GM19467 (cell line): ENCODE results near the gene SPEF1.

Source experiments
- ATAC-seq: cut with Tn5 transposase; IDR thresholded peaks from one replicate; pipeline ENCODE4 v1.9.1; 2021; ENCODE audit warnings: mild to moderate bottlenecking, moderate library complexity; ENCODE audit not compliant: unreplicated experiment

Gene SPEF1

DNA sequence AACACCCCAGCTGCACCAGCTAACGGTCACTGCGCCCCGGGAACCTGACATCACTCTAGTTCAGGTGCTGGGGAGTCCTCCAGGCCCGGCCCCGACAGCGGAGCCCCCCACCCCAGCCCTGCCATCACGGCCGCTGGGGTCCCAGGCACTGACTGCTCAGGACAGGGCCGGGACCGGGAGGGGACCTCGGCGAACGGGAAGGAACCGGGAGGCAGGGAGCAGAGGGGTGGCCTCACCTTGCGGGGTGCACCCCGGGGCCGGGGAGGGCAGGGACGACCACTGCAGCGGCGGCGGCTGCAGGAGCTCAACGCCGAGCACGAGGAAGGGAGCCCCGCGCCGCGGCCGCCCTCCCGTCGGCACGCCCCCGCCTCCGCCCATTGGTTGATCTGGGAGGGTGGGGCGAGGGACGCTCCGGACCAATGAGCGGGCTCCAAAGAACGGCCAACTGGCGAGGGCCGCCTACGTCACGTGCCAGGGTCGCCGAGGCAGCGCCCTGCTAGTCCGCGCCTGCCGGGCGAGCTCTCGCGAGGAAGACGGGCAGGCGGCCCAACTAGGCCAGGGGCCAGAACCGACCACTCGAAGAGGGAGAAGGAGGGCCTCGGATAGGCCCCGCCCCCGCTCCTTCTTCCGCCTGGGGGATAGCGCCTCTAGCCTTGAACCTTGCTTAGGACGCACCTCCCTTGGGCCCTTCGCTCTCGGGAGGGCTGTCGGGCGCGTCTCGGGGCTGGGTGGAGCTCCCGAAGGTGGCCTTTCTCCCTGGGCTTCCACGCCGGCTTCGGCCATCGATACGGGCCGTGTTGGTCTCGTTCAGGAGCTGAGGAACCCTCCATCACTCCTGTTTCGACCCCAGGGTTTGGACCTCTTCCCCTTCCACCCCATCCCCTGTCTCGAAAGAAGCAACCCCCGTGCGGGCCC is 13.6 kb downstream of the SPEF1 start, which contains the start of gene ADISSP:
Gene ADISSP, minus strand, starts transcription at position 327 of the 915 bp plus-strand sequence. CDS start 7,653 bp downstream, outside the sequence.
- peak; percentile 92 for ATAC-seq

DNA sequence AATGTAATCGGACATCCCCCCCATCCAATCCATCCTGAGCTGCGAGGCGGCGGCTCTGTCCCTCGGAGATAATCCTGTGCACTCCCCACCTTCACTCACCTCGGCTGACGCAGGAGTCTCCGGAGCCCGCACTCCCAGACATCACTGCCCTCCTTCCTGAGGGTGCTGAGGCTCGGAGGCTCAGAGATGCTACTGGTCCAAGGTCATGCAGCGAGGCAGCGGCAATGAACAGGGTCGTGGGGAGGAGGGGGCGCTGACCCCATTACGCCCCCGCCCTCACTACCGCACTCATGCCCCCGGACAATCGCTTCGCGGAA is 14.2 kb downstream of the SPEF1 start:
- ATAC-seq: no peak

DNA sequence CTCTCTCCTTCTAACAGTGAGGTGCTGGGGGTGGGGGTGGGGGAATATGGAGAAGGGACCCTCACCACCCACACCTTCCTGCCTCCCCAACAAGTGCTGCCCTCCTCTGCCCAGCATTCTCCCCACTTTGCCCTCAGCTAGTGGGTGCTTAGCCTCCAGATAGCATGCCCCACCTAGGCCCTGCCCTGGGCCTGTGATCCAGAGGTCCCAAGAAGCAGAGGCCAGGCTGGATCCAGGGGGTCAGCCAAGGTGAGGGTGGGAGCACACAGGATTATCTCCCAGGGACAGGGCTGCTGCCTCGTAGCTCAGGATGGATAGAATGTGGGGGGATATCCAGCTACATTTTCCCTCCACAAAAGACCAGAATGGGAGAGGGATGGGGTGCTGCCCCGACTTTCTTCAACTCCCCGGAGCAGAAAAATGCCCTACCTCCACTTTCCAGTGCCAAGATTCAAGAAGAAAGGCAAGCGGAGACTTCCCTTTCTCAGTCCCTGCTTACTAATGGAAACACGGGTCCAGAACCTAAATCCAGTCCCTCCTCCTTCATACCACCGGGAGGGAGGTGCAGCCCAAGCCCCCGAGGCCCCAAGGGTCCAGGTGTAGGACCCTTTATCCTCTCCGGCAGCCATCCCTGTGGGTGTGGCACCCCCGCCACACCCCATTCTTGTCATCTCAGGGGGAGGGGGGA is 14.7 kb downstream of the SPEF1 start:
- ATAC-seq: no peak

DNA sequence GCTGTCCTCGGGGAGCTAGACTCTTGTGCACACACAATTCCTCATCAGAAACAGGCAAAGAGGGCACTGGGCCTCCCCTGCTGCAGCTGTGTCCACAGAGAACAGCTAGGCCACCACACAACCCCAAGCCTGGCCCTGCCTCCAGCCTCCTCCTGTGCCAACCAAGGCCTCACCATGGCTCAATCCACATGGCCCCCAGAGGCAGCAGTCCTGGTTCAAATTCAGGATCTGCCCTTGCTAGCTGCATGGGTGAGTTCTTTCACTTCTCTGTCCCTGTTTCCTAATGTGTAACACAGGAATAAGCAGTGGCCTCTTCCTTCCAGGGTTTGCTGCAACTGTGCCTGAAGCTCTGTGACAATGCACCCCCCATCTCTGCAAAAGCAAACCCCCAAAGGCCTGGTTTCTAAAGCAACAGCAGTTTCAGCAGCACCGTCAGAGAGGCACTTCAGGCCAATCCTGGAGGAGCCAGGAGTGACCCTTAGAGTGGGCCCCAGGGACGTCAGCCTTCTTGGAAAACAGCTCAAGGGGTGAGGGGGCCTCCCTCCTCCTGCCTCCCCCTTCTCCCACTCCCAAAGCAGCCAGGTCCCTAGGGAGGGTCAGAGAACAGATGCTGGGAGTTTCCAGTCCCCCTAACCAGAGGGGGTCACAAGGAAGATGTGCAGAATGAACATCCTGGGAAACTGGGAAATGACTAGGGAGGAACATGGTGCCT is 15.9 kb downstream of the SPEF1 start:
- ATAC-seq: no peak

DNA sequence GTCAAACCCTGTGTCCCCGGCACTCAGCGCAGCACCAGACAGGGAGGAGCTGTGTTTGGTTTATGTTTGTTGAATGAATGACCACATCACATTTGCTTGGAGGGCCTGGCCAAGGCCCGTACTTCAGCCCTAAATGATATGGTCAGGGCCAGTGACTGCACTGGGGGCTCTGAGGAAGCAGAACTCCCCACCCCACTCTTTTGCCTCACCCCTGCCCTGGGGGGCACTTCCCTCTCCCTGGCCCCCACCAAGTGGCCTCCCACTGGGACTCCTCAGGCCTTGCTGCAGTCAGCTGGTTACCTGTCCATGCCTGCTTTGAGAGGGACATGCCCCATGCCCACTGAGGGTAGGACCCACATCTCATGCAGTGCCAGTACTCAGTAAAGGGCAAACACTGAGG is 16.6 kb downstream of the SPEF1 start:
- ATAC-seq: no peak

DNA sequence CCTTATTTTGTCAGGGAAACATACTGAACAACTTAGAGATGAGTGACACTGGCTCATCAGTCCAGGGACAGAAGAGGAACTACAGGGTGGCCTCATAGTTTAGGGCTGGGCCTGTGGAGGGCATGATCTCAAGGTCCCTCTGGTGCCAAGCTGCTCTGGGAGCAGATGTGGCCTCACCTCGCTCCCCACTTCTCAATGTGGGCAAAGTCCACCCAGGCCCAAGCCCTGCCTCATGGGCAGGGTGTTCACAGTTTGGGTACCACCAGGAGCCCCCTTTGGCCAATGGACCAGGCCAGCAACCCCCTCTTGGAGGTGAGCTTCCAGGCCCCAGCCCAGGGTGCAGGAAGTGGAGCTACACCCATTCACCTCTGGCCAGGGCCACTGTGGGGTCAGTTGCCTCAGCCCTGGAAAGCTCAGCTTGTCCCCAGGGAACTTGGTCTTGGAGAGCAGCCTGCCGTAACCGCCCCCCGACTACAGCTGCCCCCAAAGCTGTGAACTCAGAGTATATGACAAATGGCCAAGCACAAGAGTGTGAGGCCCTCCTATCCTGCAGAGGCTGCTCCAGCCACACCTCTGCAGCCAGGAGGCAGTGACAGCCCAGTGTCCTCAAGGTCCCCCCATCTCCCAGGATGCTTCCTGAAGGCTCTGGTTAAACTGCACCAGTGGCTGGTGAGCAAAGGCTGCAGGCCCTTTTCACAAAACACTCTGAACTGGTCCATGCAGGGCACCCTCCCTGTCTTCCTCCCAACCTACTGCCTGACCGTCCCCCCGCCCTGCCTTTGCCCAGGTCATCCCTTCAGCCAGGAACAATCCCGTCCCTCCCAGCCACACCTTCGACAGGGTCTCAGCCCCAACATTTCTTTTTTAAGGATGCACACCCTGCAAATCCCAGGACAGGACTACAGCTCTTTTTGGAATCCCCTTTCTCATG is 17.3 kb downstream of the SPEF1 start:
- ATAC-seq: no peak

DNA sequence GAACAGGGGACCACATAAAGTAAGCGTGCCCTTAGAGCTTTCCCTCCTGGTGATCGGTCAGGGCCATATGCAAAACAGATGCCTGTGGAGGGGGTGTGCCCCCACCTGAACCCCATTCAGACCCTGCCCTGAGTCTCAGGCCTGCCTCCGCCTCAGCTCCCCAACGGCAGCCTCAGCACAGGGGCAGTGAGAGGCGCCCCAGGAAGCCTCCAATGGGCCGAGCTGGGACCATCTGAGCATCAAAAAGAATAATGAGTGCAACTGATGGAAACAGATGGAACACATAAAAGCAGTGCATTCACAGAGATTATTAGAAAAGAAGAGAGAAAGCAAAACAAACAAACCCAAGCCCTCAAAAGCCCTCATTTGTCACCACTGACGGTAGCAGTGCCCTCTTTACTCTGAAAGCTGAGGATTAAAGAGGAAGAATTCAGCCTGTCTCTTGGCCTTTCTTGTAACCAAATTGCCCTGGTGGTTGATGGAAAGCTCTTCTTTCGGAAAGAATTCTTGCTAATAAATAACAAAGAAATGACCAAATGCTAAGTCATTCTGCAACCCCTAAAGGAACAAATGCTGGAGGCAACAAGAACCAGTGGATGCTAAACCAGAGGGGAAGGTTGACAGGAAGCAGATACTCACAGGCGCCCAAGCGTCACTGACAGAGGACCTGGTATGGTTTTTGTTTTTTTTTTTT is 20.4 kb downstream of the SPEF1 start:
- ATAC-seq: no peak

DNA sequence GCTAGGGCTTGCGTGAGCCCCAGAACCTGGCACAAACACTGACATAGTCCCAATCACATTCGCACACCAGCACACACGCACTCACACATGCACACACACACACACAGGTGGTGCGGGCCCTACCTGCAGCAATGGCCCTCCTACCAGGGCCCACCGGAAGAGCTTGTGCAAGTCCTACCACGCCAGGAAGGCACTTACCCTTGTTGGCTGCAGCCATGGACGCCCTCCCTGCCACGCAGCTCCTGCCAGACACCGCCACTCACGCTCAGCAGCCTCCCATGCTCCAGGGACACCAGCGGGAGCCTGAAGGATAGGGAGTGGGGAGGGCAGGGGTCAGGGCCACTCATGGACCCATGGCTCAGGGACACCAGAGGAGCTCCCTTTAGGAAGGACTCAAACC is 21.4 kb downstream of the SPEF1 start:
- no peak for ATAC-seq

DNA sequence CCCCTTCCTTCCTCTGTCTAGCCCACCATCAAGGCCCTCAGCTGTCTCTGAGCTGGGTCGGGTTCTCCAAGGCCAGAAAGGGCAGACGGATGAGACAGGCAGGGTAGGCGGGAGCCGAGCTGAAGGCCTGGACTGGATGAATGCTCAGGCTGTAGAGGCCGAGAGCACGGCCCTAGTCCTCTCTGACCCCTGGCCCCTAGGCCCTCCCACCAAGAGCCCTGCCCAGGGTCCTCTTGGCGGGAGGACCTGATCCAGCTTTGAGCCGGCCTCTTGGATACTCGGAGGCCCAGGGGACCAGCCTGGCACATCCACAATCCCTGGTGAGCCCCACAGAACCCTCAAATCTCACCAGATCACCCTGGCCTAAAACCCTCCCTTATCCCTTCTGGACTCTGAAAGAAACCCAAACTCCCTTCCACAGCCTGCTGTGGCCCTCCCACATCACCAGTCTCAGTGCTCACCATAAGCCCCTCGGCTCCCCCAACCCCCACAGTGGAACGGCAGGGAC is 21.9 kb downstream of the SPEF1 start:
- no peak for ATAC-seq

DNA sequence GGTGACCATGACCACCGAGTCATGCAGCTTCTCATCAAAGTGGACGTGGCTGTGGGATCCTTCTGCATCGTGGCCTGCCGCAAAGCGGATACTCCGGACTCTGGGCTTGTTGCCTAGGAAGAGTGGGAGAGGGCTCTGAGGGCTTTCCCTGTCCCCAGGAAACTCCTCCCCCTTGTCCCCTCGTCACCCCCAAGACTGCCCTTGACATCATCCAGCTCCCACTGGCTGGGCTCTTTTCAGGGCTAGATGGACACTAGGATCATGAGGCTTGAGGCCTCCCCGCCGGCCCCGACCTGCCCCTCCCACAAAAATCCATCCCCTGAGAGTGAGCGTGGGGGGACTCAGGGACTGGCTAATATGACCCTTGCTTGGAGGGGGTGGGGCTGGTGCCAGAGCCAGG is 22.7 kb downstream of the SPEF1 start:
- ATAC-seq: no peak

DNA sequence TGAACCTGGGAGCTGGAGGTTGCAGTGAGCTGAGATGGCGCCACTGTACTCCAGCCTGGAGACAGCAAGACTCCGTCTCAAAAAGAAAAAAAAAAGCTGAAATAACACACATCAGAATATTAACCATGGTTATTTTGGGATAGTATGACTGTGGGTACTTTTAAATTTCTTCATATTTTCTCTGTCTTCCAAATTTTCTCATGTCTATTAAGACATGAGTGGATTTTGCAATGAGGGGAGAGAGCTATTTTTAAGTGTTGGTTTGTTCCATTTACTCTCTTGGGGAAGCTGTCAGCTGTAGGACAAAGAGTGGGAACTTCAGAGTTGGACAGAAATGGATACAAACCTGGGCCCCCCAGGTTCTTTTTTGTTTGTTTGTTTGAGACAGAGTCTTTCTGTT is 24.0 kb downstream of the SPEF1 start:
- ATAC-seq: no peak

DNA sequence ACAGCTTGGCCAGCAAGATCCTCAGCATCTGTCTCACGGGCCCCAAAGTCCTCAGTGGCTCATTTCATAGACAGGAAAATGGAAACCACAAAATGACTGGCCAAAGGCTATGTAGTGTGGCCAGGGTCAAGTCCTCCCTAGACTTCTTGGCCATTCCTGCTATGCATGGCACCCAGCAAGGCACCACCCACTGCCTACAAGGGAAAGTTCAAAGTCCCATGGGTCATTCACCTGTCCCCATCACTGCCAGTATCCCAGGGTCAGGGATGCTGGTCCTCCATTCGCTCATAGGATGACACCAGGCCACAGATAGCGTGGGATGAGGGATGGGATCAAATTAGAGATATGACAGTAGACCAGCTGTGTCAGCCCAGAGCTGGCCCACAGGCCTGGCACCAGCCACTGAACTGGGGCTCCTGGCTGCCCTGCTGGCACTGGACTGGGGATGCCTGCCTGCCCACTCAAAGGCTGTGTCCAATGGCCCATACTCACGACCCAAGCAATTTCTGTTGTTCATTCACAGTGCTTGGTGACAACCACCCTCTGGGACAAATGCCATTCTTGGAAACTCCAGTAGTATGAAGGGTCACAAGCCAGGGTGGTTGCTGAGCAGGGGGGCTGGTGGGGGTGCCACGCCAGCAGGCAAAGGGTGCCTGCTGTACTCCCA is 25.3 kb downstream of the SPEF1 start:
- no peak for ATAC-seq

DNA sequence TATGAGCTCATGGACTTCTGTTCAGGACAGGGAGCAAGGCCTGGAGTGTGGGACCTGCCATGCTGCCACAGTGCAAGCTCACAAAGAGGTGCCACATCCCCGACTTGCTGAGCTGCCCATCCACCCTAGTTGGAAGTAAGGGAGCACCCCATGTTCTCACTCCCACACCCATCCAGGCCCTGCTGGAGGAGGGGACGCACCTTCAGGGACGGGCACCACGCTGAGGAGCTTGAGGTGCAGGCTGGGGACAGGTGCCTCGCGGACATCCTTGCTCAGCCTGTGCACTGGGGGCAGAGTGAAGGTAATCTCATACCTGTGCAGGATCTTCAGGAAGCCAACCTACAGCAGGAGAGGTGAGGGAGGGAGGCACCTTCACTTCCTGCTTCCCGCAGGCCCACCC is 26.0 kb downstream of the SPEF1 start:
- ATAC-seq: no peak

DNA sequence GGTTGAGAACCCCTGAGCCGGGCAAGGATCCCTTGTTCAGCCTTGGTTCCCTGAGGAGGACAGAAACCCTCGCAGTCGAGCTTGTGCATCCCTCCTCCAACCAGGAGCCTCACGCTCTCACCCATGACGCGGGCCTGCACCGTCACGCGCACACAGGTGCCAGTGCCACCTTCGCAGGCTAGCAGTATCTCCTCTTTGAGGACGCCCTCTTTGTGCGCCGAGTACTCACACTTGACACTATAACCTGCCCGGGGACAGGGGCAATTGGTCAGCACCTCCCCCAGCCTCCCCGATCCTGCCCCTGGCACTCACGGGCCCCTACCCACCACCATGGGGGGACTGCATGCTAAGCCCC is 27.0 kb downstream of the SPEF1 start:
- ATAC-seq: no peak

DNA sequence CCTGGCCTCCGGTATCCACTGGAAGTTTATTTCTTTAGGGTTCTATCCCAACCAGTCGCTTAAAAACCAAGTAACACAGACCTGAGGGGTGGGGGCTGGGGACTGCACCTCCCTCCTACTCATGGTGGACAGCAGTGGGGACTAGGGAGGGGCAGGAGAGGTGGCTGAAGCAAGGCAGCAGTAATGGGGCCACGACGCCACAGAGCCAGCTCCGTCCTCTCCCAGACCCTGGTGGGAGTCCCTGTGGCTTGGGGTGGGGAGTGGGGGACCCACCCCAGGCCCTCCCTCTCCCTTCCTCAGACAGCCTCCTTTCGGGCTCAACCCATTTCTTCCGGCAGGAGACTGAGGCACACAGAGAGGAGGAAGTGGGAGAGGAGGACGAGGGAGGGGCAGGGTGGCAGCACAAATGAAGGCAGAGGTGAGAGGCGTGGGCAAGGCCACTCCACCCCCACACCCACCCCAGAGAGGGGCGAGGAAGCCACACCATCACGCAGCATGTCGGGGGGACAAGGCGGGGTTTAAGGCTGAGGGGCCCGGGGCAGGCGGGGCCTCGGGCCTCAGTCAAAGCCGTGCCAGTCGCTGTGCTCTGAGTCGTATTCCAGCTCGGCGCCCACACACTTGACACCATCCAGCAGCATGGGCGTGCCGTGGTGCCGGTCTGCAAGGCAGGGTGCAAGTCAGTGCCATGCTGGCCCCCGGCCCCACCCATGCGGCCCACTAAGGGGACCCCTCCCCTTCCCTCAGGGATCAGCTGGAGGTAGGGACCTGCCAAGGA is 27.6 kb downstream of the SPEF1 start:
- ATAC-seq: no peak

DNA sequence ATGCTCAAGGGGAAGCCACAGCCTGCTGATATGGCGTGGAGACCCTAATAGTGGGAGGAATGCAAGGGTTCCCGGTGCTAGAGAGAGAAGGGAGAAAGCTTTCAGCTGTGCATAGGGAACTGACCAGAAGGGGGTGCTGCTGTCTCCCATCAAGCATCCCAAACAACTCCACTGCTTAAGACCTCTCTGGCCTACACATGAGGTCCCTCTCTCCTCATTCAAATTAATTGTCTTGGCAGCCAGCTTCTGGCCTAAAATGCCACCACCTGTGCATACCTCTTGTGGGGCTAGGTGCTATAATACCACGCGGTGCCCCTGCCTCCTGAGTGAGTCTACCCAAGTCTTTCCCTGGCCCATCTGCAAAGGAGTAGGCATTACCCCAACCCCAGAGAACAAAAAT is 28.1 kb downstream of the SPEF1 start:
- ATAC-seq: no peak

DNA sequence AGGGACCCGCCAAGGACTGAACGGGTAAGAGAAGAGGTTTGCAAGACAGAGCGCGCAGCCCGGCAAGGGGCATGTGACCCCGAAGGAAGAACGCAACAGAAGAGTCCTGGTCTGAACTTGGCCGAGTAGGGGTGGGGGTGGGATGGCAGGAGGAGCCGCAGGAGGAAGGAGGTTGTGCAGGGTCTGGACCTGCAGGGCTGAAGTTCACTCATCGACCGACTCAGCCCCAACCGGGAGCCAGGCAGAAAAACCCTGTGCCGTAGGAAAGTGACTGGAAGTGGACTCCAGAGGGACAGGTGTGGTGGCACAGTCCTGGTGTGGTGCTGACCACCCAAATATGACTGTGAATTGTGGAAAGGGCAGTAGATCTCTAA is 28.9 kb downstream of the SPEF1 start:
- ATAC-seq: no peak

DNA sequence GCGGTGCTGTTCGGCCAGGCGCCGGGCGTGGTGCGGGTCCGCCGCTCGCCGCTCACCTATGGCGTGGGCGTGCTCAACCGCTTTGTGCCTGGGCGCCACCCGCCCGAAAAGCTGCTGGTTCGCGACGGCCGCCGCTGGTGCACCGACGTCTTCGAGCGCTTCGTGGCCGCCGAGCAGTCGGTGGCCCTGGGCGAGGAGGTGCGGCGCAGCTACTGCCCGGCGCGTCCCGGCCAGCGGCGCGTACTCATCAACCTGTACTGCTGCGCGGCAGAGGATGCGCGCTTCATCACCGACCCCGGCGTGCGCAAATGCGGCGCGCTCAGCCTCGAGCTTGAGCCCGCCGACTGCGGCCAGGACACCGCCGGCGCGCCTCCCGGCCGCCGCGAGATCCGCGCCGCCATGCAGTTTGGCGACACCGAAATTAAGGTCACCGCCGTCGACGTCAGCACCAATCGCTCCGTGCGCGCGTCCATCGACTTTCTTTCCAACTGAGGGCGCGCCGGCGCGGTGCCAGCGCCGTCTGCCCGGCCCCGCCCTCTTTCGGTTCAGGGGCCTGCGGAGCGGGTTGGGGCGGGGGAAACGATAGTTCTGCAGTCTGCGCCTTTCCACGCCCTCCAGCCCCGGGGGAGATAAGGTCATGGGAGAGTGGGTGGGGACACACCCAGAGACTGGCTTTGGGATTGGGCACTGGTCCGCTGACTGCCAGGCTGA is 29.4 kb downstream of the SPEF1 start:
- ATAC-seq: no peak
